GM12874 (cell line): Measurements from ENCODE around the gene MMP20.

ENCODE experiments used
- CTCF ChIP-seq: IDR thresholded peaks from 2 replicates; pipeline ENCODE4 v1.5.1; 2011; ENCODE audit warnings: low read depth, mild to moderate bottlenecking, control low read depth, low read length, moderate library complexity; ENCODE audit not compliant: insufficient read depth

Gene MMP20

GRCh38 chr11:102591160-102591718 is 33.9 kb downstream of the MMP20 start:
- TF ChIP-seq CTCF, result no peak

- no peak for TF ChIP-seq CTCF
Observed at GRCh38 chr11:102590276-102591049, 34.7 kb downstream of the MMP20 start.

- no peak for TF ChIP-seq CTCF
Observed at GRCh38 chr11:102589047-102589459, 36.1 kb downstream of the MMP20 start.

GRCh38 chr11:102587722-102588121 is 37.4 kb downstream of the MMP20 start:
- TF ChIP-seq CTCF, result no peak

- TF ChIP-seq CTCF, result no peak
Observed at GRCh38 chr11:102583141-102583873, 41.8 kb downstream of the MMP20 start.

GRCh38 chr11:102582140-102582539 is 43.0 kb downstream of the MMP20 start:
- TF ChIP-seq CTCF, result no peak

- no peak for TF ChIP-seq CTCF
Observed at GRCh38 chr11:102581066-102581465, 44.1 kb downstream of the MMP20 start.
